ENCODE results near the gene MAP2K3.

MAP2K3 gene

DNA sequence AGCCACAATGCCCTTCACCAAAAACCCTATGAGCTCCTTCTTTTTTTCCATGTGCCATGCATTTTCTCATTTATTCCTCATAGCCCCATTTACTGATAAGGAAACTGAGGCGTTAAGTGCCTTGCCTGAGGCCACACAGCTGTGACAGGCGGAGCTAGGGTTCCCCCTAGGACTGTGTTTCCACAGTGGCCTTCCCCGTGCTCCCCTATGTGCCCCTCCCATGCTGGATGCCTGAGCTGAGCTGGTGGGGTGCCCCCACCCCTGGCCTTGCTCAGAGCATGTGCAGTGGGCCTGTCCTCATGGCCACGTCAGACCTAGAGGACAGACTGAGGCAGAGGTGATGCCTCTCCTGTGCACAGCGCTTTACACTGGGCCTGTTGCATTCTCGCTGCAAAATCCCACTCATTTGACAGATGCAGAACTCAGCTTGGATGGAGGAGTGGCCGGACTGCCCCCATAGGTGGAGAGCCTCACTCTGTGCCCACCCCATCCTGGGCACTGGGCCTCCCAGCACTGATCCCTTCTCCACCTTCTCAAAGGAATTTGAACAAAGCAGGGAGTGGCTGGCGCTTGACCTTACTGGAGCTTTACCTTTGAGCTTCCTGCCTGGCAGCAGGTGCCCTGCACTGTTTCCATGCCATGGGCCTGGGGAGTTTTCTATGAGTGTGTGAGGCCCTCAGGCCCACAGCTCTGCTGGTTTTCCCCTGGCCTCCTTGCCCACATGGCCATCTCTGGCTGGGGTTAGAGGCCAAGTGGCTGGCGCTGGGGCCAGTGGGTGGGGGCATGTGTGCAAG lies 2.6 kb downstream of the MAP2K3 start:
- TF ChIP-seq TAF1 (IDR thresholded peaks at IDR 0.05; ENCODE audit: low read depth, low read length) (no peak), POU2F2 (IDR thresholded peaks at IDR 0.05; ENCODE audit: low read depth, low read length) (peak; percentile 46; the same call in 1 of the 2 replicates)
- FAIRE-seq, result peak; percentile 33
- no peak for DNase-seq (ENCODE audit: insufficient read length, low spot score)

DNA sequence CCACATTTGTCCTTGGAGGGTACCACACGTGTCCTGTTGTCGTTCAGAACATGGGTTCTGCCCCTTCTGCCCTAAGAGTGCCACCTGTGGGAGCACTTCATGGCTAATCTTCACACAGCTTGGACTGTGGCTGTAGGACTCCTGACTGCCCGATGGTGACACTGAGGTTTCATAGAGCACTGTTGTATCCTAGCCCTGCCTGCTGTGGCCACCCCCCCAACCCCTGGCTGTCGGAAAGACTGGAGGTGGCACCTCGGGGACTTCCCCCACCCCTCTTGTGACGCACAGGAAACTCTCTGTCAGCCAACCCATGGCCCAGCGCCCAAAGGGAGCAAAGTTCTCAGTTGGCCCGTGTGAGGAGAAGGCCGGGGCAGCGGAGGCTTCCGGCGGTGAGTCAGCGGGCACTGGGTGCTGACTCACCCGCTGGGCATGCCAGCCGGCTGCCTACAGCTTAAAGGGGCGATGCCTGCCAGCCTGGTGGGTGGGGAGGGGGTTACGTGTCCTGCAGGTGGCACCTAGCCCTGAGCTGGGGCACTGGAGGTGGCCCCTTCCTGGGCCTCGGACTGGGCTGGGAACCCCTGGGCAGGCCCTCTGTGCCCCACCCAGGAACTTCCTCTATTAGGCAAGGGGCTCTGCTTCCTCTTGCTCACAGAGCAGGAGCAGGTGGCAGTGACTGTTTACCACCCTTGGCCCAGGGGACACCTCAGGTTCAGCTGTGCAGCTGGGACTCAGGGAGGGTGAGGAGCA lies 3.4 kb downstream of the MAP2K3 start:
- DNase-seq (ENCODE audit: insufficient read length, low spot score), result no peak

DNA sequence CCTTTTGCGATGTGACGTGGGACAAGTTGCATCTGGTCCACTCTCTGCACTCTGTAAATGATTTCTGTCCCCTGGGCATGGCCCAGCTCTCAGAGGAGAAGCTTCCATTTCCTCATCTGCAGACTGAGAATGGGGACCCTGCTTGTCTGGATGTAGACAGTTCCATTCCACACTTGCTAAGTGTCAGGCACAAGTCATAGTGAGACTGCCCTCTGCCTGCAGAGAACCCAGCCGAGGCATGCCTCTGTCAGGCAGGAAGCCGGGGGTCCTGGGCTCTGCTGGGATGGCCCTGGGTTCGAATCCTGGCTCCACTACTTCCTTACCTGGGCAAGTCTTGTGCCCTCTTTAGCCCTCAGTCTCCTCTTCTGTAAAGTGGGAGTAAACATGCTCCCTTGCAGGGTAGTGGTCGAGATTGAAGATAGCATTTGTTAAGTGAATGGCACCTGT lies 4.1 kb downstream of the MAP2K3 start:
- FAIRE-seq (no peak), DNase-seq (ENCODE audit: insufficient read length, low spot score) (no peak)
- TF ChIP-seq TAF1 (IDR thresholded peaks at IDR 0.05; ENCODE audit: low read depth, low read length) (0 out of 2 replicates have a peak, but pooled peaks have one; percentile 22), POU2F2 (IDR thresholded peaks at IDR 0.05; ENCODE audit: low read depth, low read length) (no peak)

More for the DNA sequence above, 3.4 kb downstream of the MAP2K3 start:
- TF ChIP-seq POU2F2 (IDR thresholded peaks at IDR 0.05; ENCODE audit: low read depth, low read length), result no peak
- no peak for TF ChIP-seq SPI1 (IDR thresholded peaks at IDR 0.05; ENCODE audit: low read depth, low read length)
- TF ChIP-seq POLR2AphosphoS5 (IDR thresholded peaks at IDR 0.05; ENCODE audit: low read depth, low read length), result 0 out of 2 replicates have a peak, but pooled peaks have one; percentile 33
- peak; percentile 17; the same call in 1 of the 2 replicates for TF ChIP-seq POLR2A (IDR thresholded peaks at IDR 0.05; ENCODE audit: low read depth, low read length)
- peak; percentile 97 for FAIRE-seq

DNA sequence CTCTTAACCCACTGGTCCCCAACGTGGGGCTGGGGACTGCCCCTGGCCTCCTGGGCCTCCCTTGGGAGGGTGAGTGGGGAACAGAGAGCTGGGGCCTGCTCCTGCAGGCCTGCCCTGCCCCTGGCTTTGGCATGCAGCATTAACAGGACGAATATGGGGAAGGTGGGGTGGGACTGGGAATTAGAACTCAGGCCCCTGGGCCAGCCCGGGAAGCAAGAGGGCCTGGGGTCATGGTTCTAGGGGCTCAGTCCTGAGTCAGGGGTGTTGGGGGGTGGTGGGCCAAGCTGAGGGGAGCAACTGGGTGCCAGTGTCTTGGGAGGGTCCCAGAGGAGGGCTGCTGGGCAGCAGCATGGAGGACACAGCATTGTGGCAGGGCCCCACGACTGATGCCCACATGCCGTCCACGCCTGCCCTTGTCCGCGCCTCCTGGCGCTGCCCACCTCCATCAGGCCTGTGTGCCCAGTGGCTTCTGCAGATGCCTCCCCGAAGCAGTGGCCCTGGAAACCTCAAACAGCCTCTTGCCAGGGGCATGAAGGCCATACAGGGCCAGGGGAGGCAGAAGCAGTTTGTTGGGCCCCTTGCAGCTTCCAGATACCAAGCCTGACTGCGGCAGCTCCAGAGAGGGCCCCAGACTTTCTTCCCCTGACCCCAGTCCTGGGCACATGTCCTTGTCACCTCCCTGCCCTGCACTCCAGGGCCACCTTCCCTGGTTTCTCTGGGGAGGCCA lies 4.8 kb downstream of the MAP2K3 start:
- TF ChIP-seq SPI1 (IDR thresholded peaks at IDR 0.05; ENCODE audit: low read depth, low read length) (no peak), PAX5 (IDR thresholded peaks at IDR 0.05; ENCODE audit: insufficient read depth, low read length, severe bottlenecking) (no peak)
- no peak for FAIRE-seq
- DNase-seq (ENCODE audit: insufficient read length, low spot score), result no peak

DNA sequence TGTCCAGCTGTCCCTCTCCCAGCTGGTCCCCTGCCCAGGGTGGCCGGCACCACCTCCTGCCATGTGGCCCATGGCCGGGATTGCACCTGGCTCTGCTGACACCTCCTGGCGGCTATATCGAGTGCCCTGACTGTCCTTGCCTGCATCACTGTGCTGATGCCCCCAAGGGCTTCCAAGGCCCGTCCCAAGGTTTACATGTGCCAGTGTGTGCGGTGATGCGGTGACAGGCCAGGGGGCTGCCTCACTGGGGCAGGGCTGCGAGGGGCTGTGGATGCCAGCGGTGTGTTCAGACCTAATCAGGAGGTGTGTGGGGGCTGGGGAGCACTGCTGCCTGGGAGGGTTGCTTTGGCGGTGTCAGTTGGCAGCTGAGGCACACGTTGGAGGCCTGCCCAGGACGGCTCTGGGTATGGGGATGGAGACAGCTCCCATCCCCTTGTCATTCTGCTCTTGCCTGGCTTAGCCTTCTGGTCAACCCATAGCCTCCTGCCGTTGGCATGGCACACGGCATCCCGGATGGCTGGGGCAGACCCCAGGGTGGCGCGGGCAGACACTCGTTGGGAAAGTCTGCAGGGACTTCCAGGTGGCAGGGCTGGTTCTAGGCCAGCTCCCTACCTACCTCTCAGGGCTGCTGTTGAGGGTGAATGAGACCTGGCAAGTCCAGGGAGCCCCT lies 5.5 kb downstream of the MAP2K3 start:
- FAIRE-seq, result no peak
- no peak for TF ChIP-seq POLR2A (IDR thresholded peaks at IDR 0.05; ENCODE audit: low read depth, low read length)
- no peak for TF ChIP-seq PAX5 (IDR thresholded peaks at IDR 0.05; ENCODE audit: insufficient read depth, low read length, severe bottlenecking)
- no peak for TF ChIP-seq TAF1 (IDR thresholded peaks at IDR 0.05; ENCODE audit: low read depth, low read length)
- TF ChIP-seq POLR2AphosphoS5 (IDR thresholded peaks at IDR 0.05; ENCODE audit: low read depth, low read length), result no peak
- no peak for DNase-seq (ENCODE audit: insufficient read length, low spot score)

DNA sequence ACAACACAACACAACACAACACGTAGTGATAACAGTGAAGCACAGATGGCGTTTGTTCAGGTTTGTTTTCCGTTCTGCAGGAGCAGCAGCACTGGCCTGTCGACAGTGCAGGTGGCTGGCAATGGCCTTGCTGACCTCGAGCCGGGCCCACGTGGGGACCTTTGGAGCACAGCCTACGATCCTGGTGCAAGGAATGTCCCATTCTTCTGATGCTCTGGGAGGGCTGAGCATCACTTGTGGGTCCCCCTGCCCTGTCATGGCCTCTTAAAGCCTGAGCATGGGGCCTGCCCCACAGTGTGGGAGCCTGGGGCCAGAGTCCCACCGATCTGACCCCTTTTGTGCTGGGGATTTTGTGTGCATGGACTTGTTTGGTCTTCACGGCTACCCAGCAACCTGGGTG lies 6.8 kb downstream of the MAP2K3 start:
- no peak for DNase-seq (ENCODE audit: insufficient read length, low spot score)
- TF ChIP-seq SPI1 (IDR thresholded peaks at IDR 0.05; ENCODE audit: low read depth, low read length) (no peak), PAX5 (IDR thresholded peaks at IDR 0.05; ENCODE audit: insufficient read depth, low read length, severe bottlenecking) (no peak), POU2F2 (IDR thresholded peaks at IDR 0.05; ENCODE audit: low read depth, low read length) (no peak), POLR2A (IDR thresholded peaks at IDR 0.05; ENCODE audit: low read depth, low read length) (no peak), POLR2AphosphoS5 (IDR thresholded peaks at IDR 0.05; ENCODE audit: low read depth, low read length) (no peak), TAF1 (IDR thresholded peaks at IDR 0.05; ENCODE audit: low read depth, low read length) (no peak)
- no peak for FAIRE-seq

DNA sequence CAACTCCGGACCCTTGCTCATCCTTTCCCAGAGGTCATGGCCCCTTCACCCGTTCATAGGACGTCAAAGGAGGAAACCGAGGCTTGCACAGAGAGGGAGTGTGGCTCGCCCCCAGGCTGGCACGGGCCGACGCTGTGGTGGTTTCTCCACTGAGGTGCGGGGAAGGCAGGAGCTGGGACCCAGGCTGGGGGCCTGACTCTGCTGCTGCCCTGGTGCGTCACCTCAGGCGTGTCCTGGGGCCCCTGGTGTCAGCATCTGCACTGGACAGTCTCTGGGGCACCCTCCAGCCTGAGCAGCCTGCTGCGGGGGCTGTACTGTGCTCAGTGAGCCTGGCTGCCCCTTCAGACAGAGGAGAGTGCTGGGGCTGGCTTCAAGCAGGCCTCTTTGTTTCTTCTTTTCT lies 7.4 kb downstream of the MAP2K3 start:
- FAIRE-seq, result no peak
- TF ChIP-seq POLR2A (IDR thresholded peaks at IDR 0.05; ENCODE audit: low read depth, low read length) (no peak), POU2F2 (IDR thresholded peaks at IDR 0.05; ENCODE audit: low read depth, low read length) (no peak), SPI1 (IDR thresholded peaks at IDR 0.05; ENCODE audit: low read depth, low read length) (no peak), TAF1 (IDR thresholded peaks at IDR 0.05; ENCODE audit: low read depth, low read length) (no peak), PAX5 (IDR thresholded peaks at IDR 0.05; ENCODE audit: insufficient read depth, low read length, severe bottlenecking) (no peak), POLR2AphosphoS5 (IDR thresholded peaks at IDR 0.05; ENCODE audit: low read depth, low read length) (no peak)

DNA sequence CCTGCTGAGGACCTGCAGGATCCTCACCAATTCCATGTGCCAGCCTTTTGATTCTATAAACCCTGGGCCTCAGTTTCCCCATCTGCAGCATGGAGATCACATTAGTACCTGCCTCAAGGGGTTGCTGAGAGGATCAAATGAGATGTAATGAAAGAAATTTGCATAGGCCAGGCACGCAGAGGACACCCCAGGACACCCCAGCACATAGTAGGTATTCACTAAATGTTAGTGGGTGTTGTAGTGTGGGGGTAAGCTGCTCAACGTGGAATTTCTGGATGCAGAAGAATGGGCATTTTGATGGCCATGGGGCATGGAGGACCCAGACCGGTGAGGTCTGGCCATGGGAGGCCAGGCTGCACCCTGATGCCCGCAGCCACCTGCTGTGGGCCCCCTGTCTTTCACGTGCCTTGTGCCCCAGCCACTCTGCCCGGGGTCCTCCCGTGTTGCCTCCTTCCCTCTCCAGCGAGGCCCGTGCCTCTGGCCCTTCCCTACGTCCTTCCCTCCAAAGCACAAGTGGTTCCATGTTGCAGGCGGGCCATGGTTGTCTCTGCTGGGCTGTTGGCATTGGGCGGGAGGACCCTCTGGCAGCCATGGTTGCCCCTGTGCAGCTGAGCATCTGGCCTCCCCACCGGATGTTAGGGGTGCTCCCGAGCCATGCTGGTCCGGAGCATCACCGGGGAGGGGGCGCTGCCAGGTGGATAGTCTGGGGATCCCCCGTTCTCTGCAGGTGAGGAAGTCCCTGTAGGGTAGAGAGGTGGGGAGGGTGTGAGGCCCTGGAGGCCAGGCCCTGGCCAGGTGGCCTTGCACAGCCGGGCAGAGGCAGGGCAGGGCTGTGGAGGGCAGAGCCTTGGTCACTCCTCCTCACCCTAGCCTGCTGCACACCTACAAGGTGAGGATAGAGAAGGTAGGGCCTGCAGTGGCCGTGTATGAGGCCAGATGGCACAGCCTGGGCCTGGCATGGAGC lies 8.6 kb downstream of the MAP2K3 start:
- FAIRE-seq (no peak), DNase-seq (ENCODE audit: insufficient read length, low spot score) (no peak)
- TF ChIP-seq SPI1 (IDR thresholded peaks at IDR 0.05; ENCODE audit: low read depth, low read length) (no peak), POLR2AphosphoS5 (IDR thresholded peaks at IDR 0.05; ENCODE audit: low read depth, low read length) (no peak), POLR2A (IDR thresholded peaks at IDR 0.05; ENCODE audit: low read depth, low read length) (no peak), PAX5 (IDR thresholded peaks at IDR 0.05; ENCODE audit: insufficient read depth, low read length, severe bottlenecking) (no peak), POU2F2 (IDR thresholded peaks at IDR 0.05; ENCODE audit: low read depth, low read length) (no peak), TAF1 (IDR thresholded peaks at IDR 0.05; ENCODE audit: low read depth, low read length) (no peak)

More for the DNA sequence above, 7.4 kb downstream of the MAP2K3 start:
- DNase-seq (ENCODE audit: insufficient read length, low spot score), result no peak

Measured in GM12891 (cell line).